NT2/D1 (cell line): ENCODE results near the gene HOTAIR.

Experiments
- DNase-seq: peaks from one replicate; pipeline ENCODE4 v3.0.0-alpha.2; 2011; ENCODE audit warnings: low read depth, low spot score
- H3K27me3 ChIP-seq: 2 replicates; pipeline ENCODE4 v1.6.0; 2011; ENCODE audit warnings: mild to moderate bottlenecking; ENCODE audit not compliant: insufficient read length, insufficient read depth
- H3K36me3 ChIP-seq: 2 replicates; pipeline ENCODE4 v1.6.1; 2011; ENCODE audit warnings: mild to moderate bottlenecking, low read length, mixed read lengths; ENCODE audit not compliant: insufficient read depth, insufficient read length
- H3K4me1 ChIP-seq: 2 replicates; pipeline ENCODE4 v1.5.1; 2011; ENCODE audit not compliant: insufficient read depth, insufficient read length
- H3K4me3 ChIP-seq: 2 replicates; pipeline ENCODE4 v1.5.1; 2011; ENCODE audit warnings: low read depth; ENCODE audit not compliant: insufficient read length
- H3K9ac ChIP-seq: 2 replicates; pipeline ENCODE4 v1.6.0; 2011; ENCODE audit warnings: low read depth; ENCODE audit not compliant: insufficient read length
- H3K9me3 ChIP-seq: 2 replicates; pipeline ENCODE4 v1.5.1; 2011; ENCODE audit warnings: mild to moderate bottlenecking, low read length; ENCODE audit not compliant: insufficient read depth
- SUZ12 ChIP-seq: IDR thresholded peaks from 2 replicates; pipeline ENCODE4 v1.6.1; 2011; ENCODE audit not compliant: insufficient read length, insufficient read depth; ENCODE audit errors: extremely low read depth
- YY1 ChIP-seq: IDR thresholded peaks from 2 replicates; pipeline ENCODE4 v1.6.1; 2011; ENCODE audit not compliant: insufficient read length, insufficient read depth
- ZNF274 ChIP-seq: IDR thresholded peaks from 2 replicates; pipeline ENCODE4 v1.6.1; 2011; ENCODE audit warnings: mild to moderate bottlenecking, low read depth, low read length

HOTAIR gene

DNA sequence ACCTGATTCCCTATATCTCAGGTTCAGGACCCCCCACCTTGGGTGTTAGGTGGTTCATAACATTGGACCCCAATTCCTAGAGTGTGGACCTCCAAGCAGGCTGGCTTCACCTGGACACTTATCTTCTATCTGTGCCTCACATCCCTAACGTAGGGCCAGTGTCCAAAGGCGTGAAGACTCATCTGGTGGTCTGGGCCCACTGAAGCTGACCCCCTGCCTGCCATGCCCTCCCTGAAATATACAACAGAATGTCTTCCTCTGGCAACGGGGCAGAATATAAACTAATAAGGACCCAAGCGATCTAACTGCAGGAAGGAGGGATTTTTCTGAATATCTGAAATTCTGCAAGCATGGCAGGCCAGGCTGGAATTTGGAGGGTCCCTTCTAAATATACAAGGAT, 30.5 kb downstream of the HOTAIR start:
- no peak for DNase-seq
- H3K36me3 ChIP-seq: peaks cover 5% of the 10 kb centered on the region
- H3K9ac ChIP-seq: no peak overlapping the region
- H3K27me3 ChIP-seq: peaks cover 63% of the 10 kb centered on the region
- no peak for TF ChIP-seq ZNF274
- no peak for TF ChIP-seq SUZ12
- TF ChIP-seq YY1: no peak
- H3K4me1 ChIP-seq: peaks cover under 1% of the 10 kb centered on the region
- no peak overlapping the region for H3K4me3 ChIP-seq
- no peaks in the 10 kb centered on the region for H3K9me3 ChIP-seq

- H3K4me1 ChIP-seq: peaks cover 2% of the 10 kb centered on the region
- no peak for TF ChIP-seq ZNF274
- no peak for TF ChIP-seq SUZ12
- no peak for TF ChIP-seq YY1
- H3K27me3 ChIP-seq: peaks cover 57% of the 10 kb centered on the region
- no peaks in the 10 kb centered on the region for H3K9me3 ChIP-seq
- H3K9ac ChIP-seq: no peak overlapping the region
- no peak for DNase-seq
- H3K36me3 ChIP-seq: peaks cover 5% of the 10 kb centered on the region
- no peak overlapping the region for H3K4me3 ChIP-seq
Observed at GRCh38 chr12:53942467-53942997, 32.2 kb downstream of the HOTAIR start.

DNA sequence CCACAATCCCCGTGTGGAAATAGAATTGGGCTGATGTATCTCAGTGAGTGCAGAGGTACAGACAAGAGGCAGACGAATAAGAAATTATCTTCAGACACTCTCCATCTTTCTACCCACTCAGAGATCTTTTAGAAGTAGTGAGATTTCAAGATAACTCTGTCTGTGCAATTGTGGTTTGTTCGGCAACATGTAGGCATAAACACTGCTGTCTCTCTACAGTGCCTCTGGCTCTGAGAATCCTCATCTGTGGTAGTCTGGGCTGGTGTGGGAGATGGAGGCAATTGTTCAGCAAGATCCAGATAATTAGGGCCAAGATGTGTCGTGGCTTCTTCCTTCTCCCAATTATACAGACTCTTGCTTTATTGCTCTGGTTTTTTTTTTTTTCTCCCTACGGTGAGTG, 33.0 kb downstream of the HOTAIR start:
- no peaks in the 10 kb centered on the region for H3K9me3 ChIP-seq
- no peak overlapping the region for H3K4me3 ChIP-seq
- no peak for DNase-seq
- H3K9ac ChIP-seq: no peak overlapping the region
- H3K4me1 ChIP-seq: peaks cover 2% of the 10 kb centered on the region
- peaks cover 58% of the 10 kb centered on the region for H3K27me3 ChIP-seq
- H3K36me3 ChIP-seq: peaks cover 5% of the 10 kb centered on the region
- TF ChIP-seq ZNF274: no peak
- no peak for TF ChIP-seq YY1
- TF ChIP-seq SUZ12: no peak

GRCh38 chr12:53941187-53941586, 33.6 kb downstream of the HOTAIR start:
- no peaks in the 10 kb centered on the region for H3K9me3 ChIP-seq
- TF ChIP-seq YY1 (no peak), SUZ12 (no peak), ZNF274 (no peak)
- peaks cover 2% of the 10 kb centered on the region for H3K4me1 ChIP-seq
- no peak overlapping the region for H3K9ac ChIP-seq
- no peak for DNase-seq
- peaks cover 58% of the 10 kb centered on the region for H3K27me3 ChIP-seq
- no peak overlapping the region for H3K4me3 ChIP-seq
- peaks cover 5% of the 10 kb centered on the region for H3K36me3 ChIP-seq

- Histone ChIP-seq H3K36me3 (peaks cover 4% of the 10 kb centered on the region), H3K9me3 (no peaks in the 10 kb centered on the region), H3K9ac (no peak overlapping the region), H3K4me1 (peaks cover 2% of the 10 kb centered on the region), H3K4me3 (peak overlapping the region; percentile 44), H3K27me3 (peaks cover 59% of the 10 kb centered on the region)
- no peak for DNase-seq
- TF ChIP-seq YY1: no peak
- no peak for TF ChIP-seq ZNF274
- TF ChIP-seq SUZ12: no peak
Observed at GRCh38 chr12:53940443-53941014, 34.2 kb downstream of the HOTAIR start.

DNA sequence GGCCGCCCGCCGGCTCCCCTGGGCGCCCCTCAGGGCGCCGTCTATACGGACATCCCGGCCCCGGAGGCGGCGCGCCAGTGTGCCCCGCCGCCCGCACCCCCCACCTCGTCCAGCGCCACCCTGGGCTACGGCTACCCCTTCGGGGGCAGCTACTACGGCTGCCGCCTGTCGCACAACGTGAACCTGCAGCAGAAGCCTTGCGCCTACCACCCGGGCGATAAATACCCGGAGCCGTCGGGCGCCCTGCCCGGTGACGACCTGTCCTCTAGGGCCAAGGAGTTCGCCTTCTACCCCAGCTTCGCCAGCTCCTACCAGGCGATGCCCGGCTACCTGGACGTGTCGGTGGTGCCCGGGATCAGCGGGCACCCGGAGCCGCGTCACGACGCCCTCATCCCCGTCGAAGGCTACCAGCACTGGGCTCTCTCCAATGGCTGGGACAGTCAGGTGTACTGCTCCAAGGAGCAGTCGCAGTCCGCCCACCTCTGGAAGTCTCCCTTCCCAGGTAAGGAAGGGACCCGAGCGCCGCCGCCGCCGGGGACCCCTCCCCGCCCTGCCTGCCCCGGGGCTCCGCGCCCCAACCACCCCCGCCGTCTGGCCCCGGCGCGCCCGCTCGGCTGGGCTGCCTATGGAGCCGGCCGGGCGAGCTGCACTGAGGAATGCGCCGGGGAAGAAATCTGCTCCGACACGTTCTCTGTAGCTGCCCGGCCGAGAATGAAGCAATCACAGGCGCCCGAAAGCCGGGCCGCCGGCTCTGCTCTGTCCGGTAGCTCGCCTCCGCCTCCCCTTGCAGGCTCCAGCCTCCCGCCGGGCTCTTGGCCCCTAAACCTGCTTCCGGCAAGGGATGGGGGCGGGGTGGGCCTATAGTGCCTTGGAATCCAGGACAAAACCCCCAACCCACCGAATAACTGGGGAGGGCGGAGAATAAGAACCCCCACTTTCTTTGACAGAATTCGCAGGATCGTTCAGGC, 35.3 kb downstream of the HOTAIR start:
- peaks cover 62% of the 10 kb centered on the region for H3K27me3 ChIP-seq
- peak overlapping the region; percentile 44 for H3K4me3 ChIP-seq
- peak; percentile 18 for DNase-seq
- TF ChIP-seq ZNF274 (no peak), YY1 (no peak), SUZ12 (no peak)
- no peaks in the 10 kb centered on the region for H3K36me3 ChIP-seq
- H3K4me1 ChIP-seq: peaks cover 2% of the 10 kb centered on the region
- peak overlapping the region; percentile 58 for H3K9ac ChIP-seq
- no peaks in the 10 kb centered on the region for H3K9me3 ChIP-seq
